ENCODE measurements around the gene SLC13A5.
"Not testable (repeated sequence)": the region's sequence is repeated elsewhere in the genome, so short reads cannot be mapped to it uniquely, and the experiment has no call there.

Gene SLC13A5

GRCh38 chr17:6667516-6667915 is 45.7 kb downstream of the SLC13A5 start:
- no peak overlapping the region for H3K27ac ChIP-seq (ENCODE audit: low read depth, low read length)
- H2BK5ac ChIP-seq (ENCODE audit: low read depth, low read length, poor library complexity) = no peak overlapping the region
- H3K36me3 ChIP-seq (ENCODE audit: control insufficient read depth in 1 of 2, insufficient read depth in 2 of 2, low read length in 2 of 2) = no peaks in the 10 kb centered on the region
- no peak overlapping the region for H2AK5ac ChIP-seq (ENCODE audit: low read length)
- H4K8ac ChIP-seq (ENCODE audit: low read depth, low read length) = no peak overlapping the region
- H3K9ac ChIP-seq (ENCODE audit: low read length) = no peak overlapping the region
- H3K14ac ChIP-seq (ENCODE audit: low read length) = no peak overlapping the region
- H4K91ac ChIP-seq (ENCODE audit: low read depth, low read length) = no peak overlapping the region
- H3K4me1 ChIP-seq (ENCODE audit: control insufficient read depth in 1 of 2, insufficient read depth in 2 of 2, low read length in 2 of 2) = peaks cover 0 to 2% of the 10 kb centered on the region in 2 experiments
- H2BK12ac ChIP-seq (ENCODE audit: low read length) = no peak overlapping the region
- H3K9me3 ChIP-seq (ENCODE audit: insufficient read depth, low read depth, low read length) = no peaks in the 10 kb centered on the region
- no peak overlapping the region for H3K4me3 ChIP-seq (ENCODE audit: low read depth, low read length)
- no peak for DNase-seq
- H3K4me2 ChIP-seq (ENCODE audit: low read length) = no peak overlapping the region
- H3K27me3 ChIP-seq (ENCODE audit: insufficient read depth, low read length) = no peaks in the 10 kb centered on the region
- H3K79me1 ChIP-seq (ENCODE audit: low read length) = no peaks in the 10 kb centered on the region
- no peaks in the 10 kb centered on the region for H3K79me2 ChIP-seq (ENCODE audit: control insufficient read depth, insufficient read depth, low read length, poor library complexity)
- no peak overlapping the region for H2BK120ac ChIP-seq (ENCODE audit: insufficient read depth, low read length, poor library complexity)
- no CpG with 5 or more reads among the region's 6 CpGs for WGBS (ENCODE audit: extremely low coverage, insufficient coverage, insufficient read length)
- no peak overlapping the region for H3K4ac ChIP-seq (ENCODE audit: low read depth, low read length)
- H3K18ac ChIP-seq (ENCODE audit: low read length) = no peak overlapping the region
- no peak overlapping the region for H2AFZ ChIP-seq (ENCODE audit: insufficient read depth, low read length, poor library complexity)
- no peak overlapping the region for H3K23ac ChIP-seq (ENCODE audit: low read length)
- H4K12ac ChIP-seq (ENCODE audit: low read depth, low read length) = no peak overlapping the region

GRCh38 chr17:6666557-6666956 is 46.6 kb downstream of the SLC13A5 start:
- Histone ChIP-seq H3K9ac (ENCODE audit: low read length) (no peak overlapping the region), H3K4me2 (ENCODE audit: low read length) (no peak overlapping the region), H3K79me2 (ENCODE audit: control insufficient read depth, insufficient read depth, low read length, poor library complexity) (no peaks in the 10 kb centered on the region), H3K27ac (ENCODE audit: low read depth, low read length) (no peak overlapping the region), H4K91ac (ENCODE audit: low read depth, low read length) (no peak overlapping the region), H3K27me3 (ENCODE audit: insufficient read depth, low read length) (no peaks in the 10 kb centered on the region), H3K18ac (ENCODE audit: low read length) (no peak overlapping the region), H3K4ac (ENCODE audit: low read depth, low read length) (no peak overlapping the region), H3K79me1 (ENCODE audit: low read length) (no peaks in the 10 kb centered on the region), H3K4me3 (ENCODE audit: low read depth, low read length) (no peak overlapping the region), H2BK12ac (ENCODE audit: low read length) (no peak overlapping the region), H2AK5ac (ENCODE audit: low read length) (no peak overlapping the region), H3K36me3 (ENCODE audit: control insufficient read depth in 1 of 2, insufficient read depth in 2 of 2, low read length in 2 of 2) (no peaks in the 10 kb centered on the region), H3K23ac (ENCODE audit: low read length) (no peak overlapping the region), H3K9me3 (ENCODE audit: insufficient read depth, low read depth, low read length) (no peaks in the 10 kb centered on the region), H2BK120ac (ENCODE audit: insufficient read depth, low read length, poor library complexity) (no peak overlapping the region), H4K12ac (ENCODE audit: low read depth, low read length) (no peak overlapping the region), H2BK5ac (ENCODE audit: low read depth, low read length, poor library complexity) (no peak overlapping the region), H2AFZ (ENCODE audit: insufficient read depth, low read length, poor library complexity) (no peak overlapping the region), H3K4me1 (ENCODE audit: control insufficient read depth in 1 of 2, insufficient read depth in 2 of 2, low read length in 2 of 2) (peaks cover 0 to 2% of the 10 kb centered on the region in 2 experiments), H4K8ac (ENCODE audit: low read depth, low read length) (no peak overlapping the region), H3K14ac (ENCODE audit: low read length) (no peak overlapping the region)
- no CpG with 5 or more reads among the region's 6 CpGs for WGBS (ENCODE audit: extremely low coverage, insufficient coverage, insufficient read length)
- DNase-seq = no peak

- peak; percentile 49 to 82 for DNase-seq
- H2BK12ac ChIP-seq (ENCODE audit: low read length) = no peak overlapping the region
- no peak overlapping the region for H2AK5ac ChIP-seq (ENCODE audit: low read length)
- H2AFZ ChIP-seq (ENCODE audit: insufficient read depth, low read length, poor library complexity) = no peak overlapping the region
- H4K12ac ChIP-seq (ENCODE audit: low read depth, low read length) = no peak overlapping the region
- H3K14ac ChIP-seq (ENCODE audit: low read length) = no peak overlapping the region
- no peak overlapping the region for H2BK120ac ChIP-seq (ENCODE audit: insufficient read depth, low read length, poor library complexity)
- no peak overlapping the region for H3K27ac ChIP-seq (ENCODE audit: low read depth, low read length)
- no peaks in the 10 kb centered on the region for H3K36me3 ChIP-seq (ENCODE audit: control insufficient read depth in 1 of 2, insufficient read depth in 2 of 2, low read length in 2 of 2)
- H3K4me3 ChIP-seq (ENCODE audit: low read depth, low read length) = no peak overlapping the region
- no peaks in the 10 kb centered on the region for H3K27me3 ChIP-seq (ENCODE audit: insufficient read depth, low read length)
- peaks cover 0 to 2% of the 10 kb centered on the region in 2 experiments for H3K4me1 ChIP-seq (ENCODE audit: control insufficient read depth in 1 of 2, insufficient read depth in 2 of 2, low read length in 2 of 2)
- H4K91ac ChIP-seq (ENCODE audit: low read depth, low read length) = no peak overlapping the region
- no peak overlapping the region for H3K18ac ChIP-seq (ENCODE audit: low read length)
- no CpG with 5 or more reads among the region's 9 CpGs for WGBS (ENCODE audit: extremely low coverage, insufficient coverage, insufficient read length)
- no peaks in the 10 kb centered on the region for H3K79me2 ChIP-seq (ENCODE audit: control insufficient read depth, insufficient read depth, low read length, poor library complexity)
- H3K9me3 ChIP-seq (ENCODE audit: insufficient read depth, low read depth, low read length) = no peaks in the 10 kb centered on the region
- H3K23ac ChIP-seq (ENCODE audit: low read length) = no peak overlapping the region
- no peak overlapping the region for H2BK5ac ChIP-seq (ENCODE audit: low read depth, low read length, poor library complexity)
- H4K8ac ChIP-seq (ENCODE audit: low read depth, low read length) = no peak overlapping the region
- no peak overlapping the region for H3K9ac ChIP-seq (ENCODE audit: low read length)
- H3K79me1 ChIP-seq (ENCODE audit: low read length) = no peaks in the 10 kb centered on the region
- H3K4ac ChIP-seq (ENCODE audit: low read depth, low read length) = no peak overlapping the region
- H3K4me2 ChIP-seq (ENCODE audit: low read length) = no peak overlapping the region
Measured at GRCh38 chr17:6666077-6666521, 47.1 kb downstream of the SLC13A5 start.

GRCh38 chr17:6663200-6663599 is 50.0 kb downstream of the SLC13A5 start:
- H3K23ac ChIP-seq (ENCODE audit: low read length); H4K8ac ChIP-seq (ENCODE audit: low read depth, low read length); H3K4me2 ChIP-seq (ENCODE audit: low read length); H3K4me3 ChIP-seq (ENCODE audit: low read depth, low read length); H4K91ac ChIP-seq (ENCODE audit: low read depth, low read length); H3K79me2 ChIP-seq (ENCODE audit: control insufficient read depth, insufficient read depth, low read length, poor library complexity); H3K27ac ChIP-seq (ENCODE audit: low read depth, low read length); H2AFZ ChIP-seq (ENCODE audit: insufficient read depth, low read length, poor library complexity); H3K4ac ChIP-seq (ENCODE audit: low read depth, low read length); H4K12ac ChIP-seq (ENCODE audit: low read depth, low read length); H3K4me1 ChIP-seq (ENCODE audit: control insufficient read depth in 1 of 2, insufficient read depth in 2 of 2, low read length in 2 of 2); H3K36me3 ChIP-seq (ENCODE audit: control insufficient read depth in 1 of 2, insufficient read depth in 2 of 2, low read length in 2 of 2); H3K14ac ChIP-seq (ENCODE audit: low read length); H3K27me3 ChIP-seq (ENCODE audit: insufficient read depth, low read length); H3K18ac ChIP-seq (ENCODE audit: low read length); DNase-seq; H3K79me1 ChIP-seq (ENCODE audit: low read length); H3K9ac ChIP-seq (ENCODE audit: low read length); H2BK12ac ChIP-seq (ENCODE audit: low read length); H2BK5ac ChIP-seq (ENCODE audit: low read depth, low read length, poor library complexity); H2AK5ac ChIP-seq (ENCODE audit: low read length); H3K9me3 ChIP-seq (ENCODE audit: insufficient read depth, low read depth, low read length); H2BK120ac ChIP-seq (ENCODE audit: insufficient read depth, low read length, poor library complexity): not testable (repeated sequence)
- WGBS (ENCODE audit: extremely low coverage, insufficient coverage, insufficient read length) = no CpG with 5 or more reads among the region's 14 CpGs

Measured in trophoblast cell (in vitro differentiated cells and primary cell).